ENCODE measurements around the gene CRYGC.

DNA sequence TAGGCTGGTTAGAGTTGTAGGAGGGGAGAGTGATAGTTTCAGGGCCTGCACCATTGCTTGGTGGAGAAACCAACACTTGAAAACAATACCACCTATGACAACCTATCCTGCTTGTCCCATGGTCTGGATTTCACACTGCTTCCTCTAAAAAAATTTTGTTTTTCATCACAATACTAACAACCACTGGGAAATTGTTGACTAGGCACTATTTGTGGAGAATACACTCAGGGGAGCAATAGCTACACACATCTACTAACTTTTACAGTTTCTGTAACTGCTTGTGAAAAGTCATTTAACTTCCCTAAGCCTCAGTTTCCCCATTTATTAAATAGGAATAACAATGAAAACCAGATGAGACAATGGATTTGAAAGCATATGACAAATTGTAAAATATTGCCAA is 20.5 kb upstream of the CRYGC start:
- TF ChIP-seq, protein P1, sequence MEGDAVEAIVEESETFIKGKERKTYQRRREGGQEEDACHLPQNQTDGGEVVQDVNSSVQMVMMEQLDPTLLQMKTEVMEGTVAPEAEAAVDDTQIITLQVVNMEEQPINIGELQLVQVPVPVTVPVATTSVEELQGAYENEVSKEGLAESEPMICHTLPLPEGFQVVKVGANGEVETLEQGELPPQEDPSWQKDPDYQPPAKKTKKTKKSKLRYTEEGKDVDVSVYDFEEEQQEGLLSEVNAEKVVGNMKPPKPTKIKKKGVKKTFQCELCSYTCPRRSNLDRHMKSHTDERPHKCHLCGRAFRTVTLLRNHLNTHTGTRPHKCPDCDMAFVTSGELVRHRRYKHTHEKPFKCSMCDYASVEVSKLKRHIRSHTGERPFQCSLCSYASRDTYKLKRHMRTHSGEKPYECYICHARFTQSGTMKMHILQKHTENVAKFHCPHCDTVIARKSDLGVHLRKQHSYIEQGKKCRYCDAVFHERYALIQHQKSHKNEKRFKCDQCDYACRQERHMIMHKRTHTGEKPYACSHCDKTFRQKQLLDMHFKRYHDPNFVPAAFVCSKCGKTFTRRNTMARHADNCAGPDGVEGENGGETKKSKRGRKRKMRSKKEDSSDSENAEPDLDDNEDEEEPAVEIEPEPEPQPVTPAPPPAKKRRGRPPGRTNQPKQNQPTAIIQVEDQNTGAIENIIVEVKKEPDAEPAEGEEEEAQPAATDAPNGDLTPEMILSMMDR (IDR thresholded peaks at IDR 0.05) = no peak
- no peak for TF ChIP-seq POLR2A (IDR thresholded peaks at IDR 0.05)

Data from testis (tissue), 2 donors.